Measurements from ENCODE around the gene LINC00305. TPM values are rescaled to one million over a fixed set of nuclear protein-coding genes. Genes with fewer than 3 reads are reported as not detected.

Gene LINC00305
- total and polyA plus RNA-seq, 12 donors: not detected

- Histone ChIP-seq H3K4me3 (no peak overlapping the region), H3K9me3 (no peaks in the 10 kb centered on the region), H3K27ac (no peak overlapping the region), H3K36me3 (no peaks in the 10 kb centered on the region), H3K4me1 (no peaks in the 10 kb centered on the region), H3K27me3 (no peaks in the 10 kb centered on the region)
- no peak for TF ChIP-seq CTCF (IDR thresholded peaks at IDR 0.05)
- no peak for ATAC-seq
- intact Hi-C loops (cut with DNase I): loop anchor here in 1 of 10 donors (10.0 kb wide), 1 partner anchor 293 kb away; no protein-coding TSS in a partner anchor
- DNase-seq: no peak
- 84 to 88% methylated on average over 9 of the region's 9 CpGs for WGBS, 2 donors
Observed at GRCh38 chr18:64111950-64112349, 36.9 kb downstream of the LINC00305 start.

- WGBS, 2 donors: 49 to 57% methylated on average over 7 of the region's 7 CpGs
- intact Hi-C loops (cut with DNase I): loop anchor here in 1 of 10 donors (10.0 kb wide), 1 partner anchor 294 kb away; no protein-coding TSS in a partner anchor
- Histone ChIP-seq H3K4me1 (no peaks in the 10 kb centered on the region), H3K27me3 (no peaks in the 10 kb centered on the region), H3K9me3 (no peaks in the 10 kb centered on the region), H3K27ac (no peak overlapping the region), H3K4me3 (no peak overlapping the region), H3K36me3 (no peaks in the 10 kb centered on the region)
- DNase-seq (no peak), ATAC-seq (no peak)
- no peak for TF ChIP-seq CTCF (IDR thresholded peaks at IDR 0.05)
Observed at GRCh38 chr18:64110692-64111480, 38.0 kb downstream of the LINC00305 start.

- DNase-seq (no peak), ATAC-seq (no peak)
- no peaks in the 10 kb centered on the region for H3K4me1 ChIP-seq
- no peaks in the 10 kb centered on the region for H3K27me3 ChIP-seq
- no peak for TF ChIP-seq CTCF (IDR thresholded peaks at IDR 0.05)
- H3K36me3 ChIP-seq: no peaks in the 10 kb centered on the region
- H3K9me3 ChIP-seq: no peaks in the 10 kb centered on the region
- H3K27ac ChIP-seq: no peak overlapping the region
- H3K4me3 ChIP-seq: no peak overlapping the region
- intact Hi-C loops (cut with DNase I): loop anchor here in 1 of 10 donors (10.0 kb wide), 1 partner anchor 311 kb away; no protein-coding TSS in a partner anchor
- 89 to 93% methylated on average over 4 of the region's 4 CpGs for WGBS, 2 donors
Observed at GRCh38 chr18:64103986-64104385, 44.9 kb downstream of the LINC00305 start.

GRCh38 chr18:64100116-64100922 is 48.6 kb downstream of the LINC00305 start:
- no peak for TF ChIP-seq CTCF (IDR thresholded peaks at IDR 0.05)
- Histone ChIP-seq H3K27me3 (peaks cover 0 to 4% (median 0%) of the 10 kb centered on the region in 7 donors), H3K9me3 (no peaks in the 10 kb centered on the region), H3K4me3 (no peak overlapping the region), H3K36me3 (no peaks in the 10 kb centered on the region), H3K4me1 (no peaks in the 10 kb centered on the region), H3K27ac (no peak overlapping the region)
- no peak for ATAC-seq
- intact Hi-C loops (cut with DNase I): loop anchor here in 1 of 10 donors (10.0 kb wide), 1 partner anchor 314 kb away; no protein-coding TSS in a partner anchor
- 50 to 62% methylated on average over 6 of the region's 6 CpGs for WGBS, 2 donors
- DNase-seq: no peak
